ENCODE data around the gene CALCB.

- TF ChIP-seq CREB1 (IDR thresholded peaks at IDR 0.05; ENCODE audit: low read depth) (no peak), RAD21 (IDR thresholded peaks at IDR 0.05; ENCODE audit: insufficient read depth, low read depth, low read length) (no peak), BMI1 (IDR thresholded peaks at IDR 0.05; ENCODE audit: borderline replicate concordance) (no peak), CTCF (IDR thresholded peaks at IDR 0.05 in 2 of 3, conservative IDR thresholded peaks at IDR 0.05 in 1 of 3; ENCODE audit: control insufficient read depth in 2 of 3, extremely low read depth in 1 of 3, insufficient read depth in 1 of 3, low read depth in 3 of 3, low read length in 3 of 3) (no peak), STAT1 (conservative IDR thresholded peaks at IDR 0.05) (no peak), NR2C2 (IDR thresholded peaks at IDR 0.05; ENCODE audit: borderline replicate concordance, control insufficient read depth, insufficient read length, low read depth) (no peak), EZH2 (IDR thresholded peaks at IDR 0.05; ENCODE audit: borderline replicate concordance, control insufficient read depth, low read depth, low read length) (no peak), RFX5 (IDR thresholded peaks at IDR 0.05; ENCODE audit: low read depth, low read length) (no peak), E2F4 (IDR thresholded peaks at IDR 0.05; ENCODE audit: low read depth, low read length) (no peak), MEF2A (IDR thresholded peaks at IDR 0.05; ENCODE audit: insufficient read depth, low read depth, low read length) (no peak), EGR1 (IDR thresholded peaks at IDR 0.05; ENCODE audit: borderline replicate concordance in 1 of 2, low read depth in 2 of 2, low read length in 2 of 2) (no peak), NFIC (IDR thresholded peaks at IDR 0.05; ENCODE audit: low read depth, low read length) (no peak)
Measured at GRCh38 chr11:15104166-15104565, 30.8 kb downstream of the CALCB start.
